ENCODE measurements around the gene ADA. TPM values are rescaled to one million over a fixed set of nuclear protein-coding genes. Genes with fewer than 3 reads are reported as not detected.

ADA gene
- total RNA-seq, 1 donor from 2014 or later, result 12.6 TPM

DNA sequence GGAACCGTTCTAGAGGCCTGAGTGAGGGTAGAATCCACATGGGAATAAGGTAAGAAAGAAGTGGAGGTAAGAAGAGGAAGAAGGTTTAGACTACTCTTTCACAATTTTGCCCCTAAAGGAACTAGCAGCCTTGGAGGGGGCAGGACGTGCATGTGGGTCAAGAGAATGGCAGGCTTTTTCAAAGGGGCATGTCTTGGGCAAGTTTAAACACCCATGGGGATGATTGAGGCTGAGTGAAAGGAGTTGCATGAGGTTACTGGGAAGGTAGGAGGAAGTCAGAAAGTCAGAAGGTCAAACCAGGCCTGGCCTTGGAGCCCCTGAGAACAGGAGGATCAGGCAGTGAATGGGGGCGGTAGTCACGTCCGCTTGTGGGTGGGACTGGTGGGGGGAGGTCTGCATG lies 10.2 kb downstream of the ADA start:
- H3K36me3 ChIP-seq (ENCODE audit: control insufficient read depth, insufficient read depth, low read length), result no peaks in the 10 kb centered on the region
- no peak overlapping the region for H3K4me3 ChIP-seq (ENCODE audit: low read depth, low read length)
- TF ChIP-seq, protein P1, sequence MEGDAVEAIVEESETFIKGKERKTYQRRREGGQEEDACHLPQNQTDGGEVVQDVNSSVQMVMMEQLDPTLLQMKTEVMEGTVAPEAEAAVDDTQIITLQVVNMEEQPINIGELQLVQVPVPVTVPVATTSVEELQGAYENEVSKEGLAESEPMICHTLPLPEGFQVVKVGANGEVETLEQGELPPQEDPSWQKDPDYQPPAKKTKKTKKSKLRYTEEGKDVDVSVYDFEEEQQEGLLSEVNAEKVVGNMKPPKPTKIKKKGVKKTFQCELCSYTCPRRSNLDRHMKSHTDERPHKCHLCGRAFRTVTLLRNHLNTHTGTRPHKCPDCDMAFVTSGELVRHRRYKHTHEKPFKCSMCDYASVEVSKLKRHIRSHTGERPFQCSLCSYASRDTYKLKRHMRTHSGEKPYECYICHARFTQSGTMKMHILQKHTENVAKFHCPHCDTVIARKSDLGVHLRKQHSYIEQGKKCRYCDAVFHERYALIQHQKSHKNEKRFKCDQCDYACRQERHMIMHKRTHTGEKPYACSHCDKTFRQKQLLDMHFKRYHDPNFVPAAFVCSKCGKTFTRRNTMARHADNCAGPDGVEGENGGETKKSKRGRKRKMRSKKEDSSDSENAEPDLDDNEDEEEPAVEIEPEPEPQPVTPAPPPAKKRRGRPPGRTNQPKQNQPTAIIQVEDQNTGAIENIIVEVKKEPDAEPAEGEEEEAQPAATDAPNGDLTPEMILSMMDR (IDR thresholded peaks at IDR 0.05; ENCODE audit: insufficient read depth, low read length, severe bottlenecking), result no peak
- H3K27me3 ChIP-seq (ENCODE audit: control insufficient read depth, insufficient read depth, low read length), result no peaks in the 10 kb centered on the region
- DNase-seq (ENCODE audit: low read depth) (peak; percentile 72), FAIRE-seq (no peak)

DNA sequence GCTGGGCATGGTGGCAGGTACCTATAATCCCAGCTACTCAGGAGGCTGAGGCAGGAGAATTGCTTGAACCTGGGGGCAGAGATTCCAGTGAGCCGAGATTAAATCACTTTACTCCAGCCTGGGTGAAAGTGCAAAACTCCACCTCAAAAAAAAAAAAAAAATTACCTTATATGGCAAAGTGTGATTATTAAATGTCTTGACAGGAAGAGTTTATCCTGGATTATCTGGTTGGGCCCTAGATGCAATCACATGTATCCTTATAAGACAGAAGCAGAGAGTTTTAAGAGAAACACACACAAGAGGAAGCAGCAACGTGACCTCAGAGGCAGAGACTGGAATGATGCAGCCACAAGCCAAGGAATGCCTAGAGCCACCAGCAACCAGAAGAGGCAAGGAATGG lies 11.0 kb downstream of the ADA start:
- TF ChIP-seq, protein P1 (IDR thresholded peaks at IDR 0.05; ENCODE audit: insufficient read depth, low read length, severe bottlenecking), result no peak
- H3K4me3 ChIP-seq (ENCODE audit: low read depth, low read length), result no peak overlapping the region
- no peaks in the 10 kb centered on the region for H3K27me3 ChIP-seq (ENCODE audit: control insufficient read depth, insufficient read depth, low read length)
- H3K36me3 ChIP-seq (ENCODE audit: control insufficient read depth, insufficient read depth, low read length), result no peaks in the 10 kb centered on the region
- DNase-seq (ENCODE audit: low read depth) (no peak), FAIRE-seq (no peak)

DNA sequence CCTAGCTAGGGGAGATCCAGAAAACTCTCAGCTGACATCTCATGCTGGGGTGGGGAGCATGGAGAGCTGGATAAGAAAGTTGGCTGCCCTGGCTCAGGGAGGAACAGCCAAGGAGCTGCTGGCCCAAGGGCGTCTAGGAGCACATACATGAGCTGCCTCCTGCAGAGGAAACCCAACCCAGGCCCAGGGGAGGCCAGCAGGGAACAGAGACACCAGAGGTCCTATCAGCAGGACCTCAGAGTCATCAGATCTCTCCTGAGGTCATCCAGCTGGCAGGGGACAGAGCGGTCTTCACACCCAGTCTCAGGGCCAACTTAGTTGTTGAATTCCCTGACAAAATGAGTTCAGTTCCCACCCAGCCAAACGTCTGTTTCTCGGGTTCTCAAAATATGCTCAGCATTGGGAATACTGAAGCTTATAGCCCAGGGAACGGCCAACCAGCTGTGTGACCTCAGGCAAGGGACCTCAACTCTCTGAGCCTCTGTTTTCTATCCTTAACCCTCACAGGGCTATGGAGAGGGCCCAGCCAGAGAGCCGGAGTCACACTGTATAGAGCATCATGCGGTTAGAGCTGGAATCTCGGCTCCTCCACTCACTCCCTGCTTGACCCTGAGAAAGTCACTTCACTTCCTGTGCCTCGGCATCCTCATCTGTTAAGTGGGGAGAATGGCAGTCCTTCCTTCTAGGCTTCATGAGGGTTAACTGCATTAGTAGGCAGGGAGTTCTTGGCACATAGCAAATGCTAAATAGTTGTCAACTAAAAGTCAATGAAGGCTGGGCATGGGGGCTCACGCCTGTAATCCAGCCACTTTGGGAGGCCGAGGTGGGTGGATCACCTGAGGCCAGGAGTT lies 13.8 kb downstream of the ADA start:
- Histone ChIP-seq H3K4me3 (ENCODE audit: low read depth, low read length) (no peak overlapping the region), H3K27me3 (ENCODE audit: control insufficient read depth, insufficient read depth, low read length) (no peaks in the 10 kb centered on the region), H3K36me3 (ENCODE audit: control insufficient read depth, insufficient read depth, low read length) (no peaks in the 10 kb centered on the region)
- no peak for DNase-seq (ENCODE audit: low read depth)
- TF ChIP-seq, protein P1 (IDR thresholded peaks at IDR 0.05; ENCODE audit: insufficient read depth, low read length, severe bottlenecking), result no peak
- no peak for FAIRE-seq

DNA sequence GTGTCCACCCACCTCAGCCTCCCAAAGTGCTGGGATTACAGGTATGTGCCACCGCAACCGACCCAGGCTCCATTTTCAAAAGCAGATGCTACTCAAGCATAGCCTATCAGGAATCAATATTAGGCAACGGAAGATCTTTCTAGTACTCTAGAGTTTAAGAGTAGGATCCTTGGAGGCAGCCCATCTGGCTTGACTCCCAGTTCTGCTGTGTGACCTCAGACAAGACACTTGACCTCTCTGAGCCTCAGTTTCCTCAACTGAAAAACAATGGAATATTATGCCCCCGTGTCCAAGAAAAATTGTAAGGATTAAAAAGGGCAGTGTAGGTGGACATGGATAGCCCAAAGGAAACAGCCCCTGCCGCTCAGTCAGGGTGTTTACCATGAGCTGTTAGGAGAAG lies 14.5 kb downstream of the ADA start:
- Histone ChIP-seq H3K4me3 (ENCODE audit: low read depth, low read length) (no peak overlapping the region), H3K36me3 (ENCODE audit: control insufficient read depth, insufficient read depth, low read length) (no peaks in the 10 kb centered on the region), H3K27me3 (ENCODE audit: control insufficient read depth, insufficient read depth, low read length) (no peaks in the 10 kb centered on the region)
- TF ChIP-seq, protein P1 (IDR thresholded peaks at IDR 0.05; ENCODE audit: insufficient read depth, low read length, severe bottlenecking), result no peak
- DNase-seq (ENCODE audit: low read depth), result no peak
- FAIRE-seq, result no peak

DNA sequence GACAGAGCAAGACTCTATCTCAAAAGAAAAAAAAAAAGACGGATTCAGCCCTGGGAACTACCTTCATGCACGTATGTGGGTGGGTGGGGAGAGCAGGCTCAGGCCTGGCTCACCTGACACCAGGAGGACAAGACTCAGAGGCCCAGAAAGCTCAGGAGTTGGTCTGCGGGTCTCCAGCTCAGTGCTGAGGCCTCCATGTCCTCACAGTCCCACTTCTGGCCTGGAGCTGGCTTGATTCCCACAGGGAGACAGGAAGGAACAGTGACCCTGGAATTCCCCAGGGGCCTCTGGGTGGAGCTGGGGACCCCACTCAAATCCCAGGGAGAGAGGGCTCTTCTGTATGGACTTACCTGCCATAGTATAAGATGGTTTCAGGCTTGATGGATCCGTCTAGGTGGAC lies 15.6 kb downstream of the ADA start:
- H3K27me3 ChIP-seq (ENCODE audit: control insufficient read depth, insufficient read depth, low read length), result no peaks in the 10 kb centered on the region
- H3K36me3 ChIP-seq (ENCODE audit: control insufficient read depth, insufficient read depth, low read length), result no peaks in the 10 kb centered on the region
- no peak overlapping the region for H3K4me3 ChIP-seq (ENCODE audit: low read depth, low read length)
- TF ChIP-seq, protein P1 (IDR thresholded peaks at IDR 0.05; ENCODE audit: insufficient read depth, low read length, severe bottlenecking), result no peak
- FAIRE-seq (no peak), DNase-seq (ENCODE audit: low read depth) (no peak)

All from bronchial epithelial cell (primary cell).